ENCODE data around the gene ELMOD3.

GRCh38 chr2:85347599-85347998, 7.0 kb upstream of the ELMOD3 start:
- TF ChIP-seq, protein P1, sequence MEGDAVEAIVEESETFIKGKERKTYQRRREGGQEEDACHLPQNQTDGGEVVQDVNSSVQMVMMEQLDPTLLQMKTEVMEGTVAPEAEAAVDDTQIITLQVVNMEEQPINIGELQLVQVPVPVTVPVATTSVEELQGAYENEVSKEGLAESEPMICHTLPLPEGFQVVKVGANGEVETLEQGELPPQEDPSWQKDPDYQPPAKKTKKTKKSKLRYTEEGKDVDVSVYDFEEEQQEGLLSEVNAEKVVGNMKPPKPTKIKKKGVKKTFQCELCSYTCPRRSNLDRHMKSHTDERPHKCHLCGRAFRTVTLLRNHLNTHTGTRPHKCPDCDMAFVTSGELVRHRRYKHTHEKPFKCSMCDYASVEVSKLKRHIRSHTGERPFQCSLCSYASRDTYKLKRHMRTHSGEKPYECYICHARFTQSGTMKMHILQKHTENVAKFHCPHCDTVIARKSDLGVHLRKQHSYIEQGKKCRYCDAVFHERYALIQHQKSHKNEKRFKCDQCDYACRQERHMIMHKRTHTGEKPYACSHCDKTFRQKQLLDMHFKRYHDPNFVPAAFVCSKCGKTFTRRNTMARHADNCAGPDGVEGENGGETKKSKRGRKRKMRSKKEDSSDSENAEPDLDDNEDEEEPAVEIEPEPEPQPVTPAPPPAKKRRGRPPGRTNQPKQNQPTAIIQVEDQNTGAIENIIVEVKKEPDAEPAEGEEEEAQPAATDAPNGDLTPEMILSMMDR (IDR thresholded peaks at IDR 0.05 in 8 of 11, conservative IDR thresholded peaks at IDR 0.05 in 3 of 11), result no peak
- TF ChIP-seq POLR2AphosphoS5 (IDR thresholded peaks at IDR 0.05) (no peak), POLR2A (IDR thresholded peaks at IDR 0.05) (no peak)
